ENCODE results near the gene MAT2A. TPM values are rescaled to one million over a fixed set of nuclear protein-coding genes. Genes with fewer than 3 reads are reported as not detected.

MAT2A gene
- total RNA-seq, 2 experiments from 2014 or later, result 276 to 282 TPM

DNA sequence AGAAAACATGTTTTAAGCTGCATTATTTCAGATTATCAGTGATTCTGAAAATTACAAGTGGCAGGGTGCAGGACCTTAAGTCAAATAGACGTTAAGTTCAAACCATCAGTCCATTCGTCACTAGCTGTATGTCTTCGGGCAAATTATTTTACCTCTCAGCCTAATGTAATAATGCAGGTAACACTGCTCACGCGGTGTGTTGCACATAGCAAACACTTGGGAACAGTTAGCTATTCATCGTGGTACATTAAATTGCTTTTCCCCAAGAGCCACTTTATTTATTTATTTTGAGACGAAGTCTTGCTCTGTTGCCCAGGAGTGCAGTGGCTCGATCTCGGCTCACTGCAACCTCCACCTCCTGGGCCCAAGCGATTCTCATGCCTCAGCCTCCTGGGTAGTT lies 10.1 kb downstream of the MAT2A start:
- intact Hi-C loops (cut with micrococcal nuclease), result loop anchor here (10.0 kb wide), 1 partner anchor 224 kb away; the partner anchor contains the start of gene TGOLN2
- Mint-ChIP-seq H3K27me3 (no peaks in the 10 kb centered on the region), H3K4me1 (ENCODE audit: low read depth) (peaks cover 3% of the 10 kb centered on the region), H3K4me3 (no peak overlapping the region), H3K36me3 (ENCODE audit: low read depth) (peaks cover 29% of the 10 kb centered on the region), H3K9me3 (no peaks in the 10 kb centered on the region), H3K27ac (no peak overlapping the region)
- DNase-seq (no peak), ATAC-seq (no peak)
- CTCF ChIA-PET, result interaction anchor here (0.8 to 7.7 kb wide), 8 partner anchors 45 to 249 kb away, joined by 3 to 221 read pairs (median 4); partner anchors contain the start of gene SH2D6
- TF ChIP-seq, protein P1, sequence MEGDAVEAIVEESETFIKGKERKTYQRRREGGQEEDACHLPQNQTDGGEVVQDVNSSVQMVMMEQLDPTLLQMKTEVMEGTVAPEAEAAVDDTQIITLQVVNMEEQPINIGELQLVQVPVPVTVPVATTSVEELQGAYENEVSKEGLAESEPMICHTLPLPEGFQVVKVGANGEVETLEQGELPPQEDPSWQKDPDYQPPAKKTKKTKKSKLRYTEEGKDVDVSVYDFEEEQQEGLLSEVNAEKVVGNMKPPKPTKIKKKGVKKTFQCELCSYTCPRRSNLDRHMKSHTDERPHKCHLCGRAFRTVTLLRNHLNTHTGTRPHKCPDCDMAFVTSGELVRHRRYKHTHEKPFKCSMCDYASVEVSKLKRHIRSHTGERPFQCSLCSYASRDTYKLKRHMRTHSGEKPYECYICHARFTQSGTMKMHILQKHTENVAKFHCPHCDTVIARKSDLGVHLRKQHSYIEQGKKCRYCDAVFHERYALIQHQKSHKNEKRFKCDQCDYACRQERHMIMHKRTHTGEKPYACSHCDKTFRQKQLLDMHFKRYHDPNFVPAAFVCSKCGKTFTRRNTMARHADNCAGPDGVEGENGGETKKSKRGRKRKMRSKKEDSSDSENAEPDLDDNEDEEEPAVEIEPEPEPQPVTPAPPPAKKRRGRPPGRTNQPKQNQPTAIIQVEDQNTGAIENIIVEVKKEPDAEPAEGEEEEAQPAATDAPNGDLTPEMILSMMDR (IDR thresholded peaks at IDR 0.05), result no peak
- POLR2A ChIA-PET, result interaction anchor here (0.9 to 23.8 kb wide), 4 partner anchors 4 to 135 kb away, joined by 3 to 467 read pairs (median 399); partner anchors contain the start of genes CAPG, GGCX, MAT2A and SH2D6

DNA sequence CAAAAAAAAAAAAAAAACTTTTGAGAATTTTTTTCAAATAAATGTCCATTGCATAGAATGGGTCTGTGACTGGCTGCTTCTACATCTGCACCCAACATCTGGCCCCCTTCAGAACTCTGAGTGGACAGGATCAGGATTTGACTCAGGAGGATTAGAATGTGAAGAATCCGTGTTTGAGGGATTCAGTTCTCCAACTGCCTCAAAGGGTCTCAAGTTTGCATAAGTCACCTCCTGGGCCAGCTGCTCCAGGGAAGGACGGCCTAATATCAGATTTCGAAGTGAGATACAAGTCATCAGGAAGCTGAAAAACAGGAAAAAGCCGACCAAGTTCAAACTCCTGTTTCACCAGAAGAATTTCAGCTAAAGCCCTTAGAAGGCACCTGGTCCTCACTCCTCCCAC lies 10.9 kb downstream of the MAT2A start:
- DNase-seq, result no peak
- Mint-ChIP-seq H3K4me1 (ENCODE audit: low read depth) (no peaks in the 10 kb centered on the region), H3K27me3 (no peaks in the 10 kb centered on the region), H3K9me3 (no peaks in the 10 kb centered on the region), H3K36me3 (ENCODE audit: low read depth) (peaks cover 24% of the 10 kb centered on the region), H3K4me3 (no peak overlapping the region), H3K27ac (no peak overlapping the region)
- TF ChIP-seq, protein P1 (IDR thresholded peaks at IDR 0.05), result no peak
- ChIA-PET CTCF (interaction anchor here (1.0 to 7.7 kb wide), 11 partner anchors 9 to 251 kb away, joined by 3 to 221 read pairs (median 8); partner anchors contain the start of genes GGCX, MAT2A and SH2D6), POLR2A (interaction anchor here (0.9 to 23.8 kb wide), 6 partner anchors 5 to 196 kb away, joined by 3 to 467 read pairs (median 168); partner anchors contain the start of genes CAPG, ELMOD3, GGCX and MAT2A)
- intact Hi-C loops (cut with micrococcal nuclease), result loop anchor here (10.0 kb wide), 1 partner anchor 225 kb away; the partner anchor contains the start of gene TGOLN2
- no peak for ATAC-seq

DNA sequence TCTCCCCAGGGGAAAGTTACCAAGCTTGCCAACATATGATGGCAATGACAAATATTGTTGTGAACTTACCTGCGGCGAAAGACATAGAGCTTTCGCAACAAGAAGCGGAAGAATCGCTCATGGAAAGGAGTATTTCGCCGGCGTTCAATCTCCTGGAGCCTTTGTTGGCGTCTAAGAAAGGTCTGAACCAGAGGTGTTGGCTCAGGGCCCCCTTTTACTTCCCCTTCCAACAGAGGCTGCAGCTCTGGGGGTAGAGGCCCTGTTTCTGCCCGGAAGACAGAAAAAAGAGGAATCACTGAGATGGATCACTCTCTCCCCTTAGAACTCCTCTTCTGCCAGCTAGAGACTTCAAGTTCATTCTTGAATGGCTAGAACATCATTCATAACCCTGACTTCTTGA lies 11.5 kb downstream of the MAT2A start:
- ChIA-PET POLR2A (interaction anchor here (0.6 to 23.8 kb wide), 10 partner anchors 6 to 196 kb away, joined by 3 to 467 read pairs (median 4); partner anchors contain the start of genes CAPG, ELMOD3, GGCX and MAT2A), CTCF (interaction anchor here (0.8 to 7.7 kb wide), 18 partner anchors 8 to 251 kb away, joined by 3 to 221 read pairs (median 10); partner anchors contain the start of genes GGCX, MAT2A, SH2D6 and TGOLN2)
- H3K36me3 Mint-ChIP-seq (ENCODE audit: low read depth), result peaks cover 18% of the 10 kb centered on the region
- H3K27ac Mint-ChIP-seq, result no peak overlapping the region
- DNase-seq (no peak), ATAC-seq (no peak)
- intact Hi-C loops (cut with micrococcal nuclease), result no loop called here
- no peaks in the 10 kb centered on the region for H3K27me3 Mint-ChIP-seq
- no peak overlapping the region for H3K4me3 Mint-ChIP-seq
- no peaks in the 10 kb centered on the region for H3K4me1 Mint-ChIP-seq (ENCODE audit: low read depth)
- TF ChIP-seq, protein P1 (IDR thresholded peaks at IDR 0.05), result no peak
- H3K9me3 Mint-ChIP-seq, result no peaks in the 10 kb centered on the region

DNA sequence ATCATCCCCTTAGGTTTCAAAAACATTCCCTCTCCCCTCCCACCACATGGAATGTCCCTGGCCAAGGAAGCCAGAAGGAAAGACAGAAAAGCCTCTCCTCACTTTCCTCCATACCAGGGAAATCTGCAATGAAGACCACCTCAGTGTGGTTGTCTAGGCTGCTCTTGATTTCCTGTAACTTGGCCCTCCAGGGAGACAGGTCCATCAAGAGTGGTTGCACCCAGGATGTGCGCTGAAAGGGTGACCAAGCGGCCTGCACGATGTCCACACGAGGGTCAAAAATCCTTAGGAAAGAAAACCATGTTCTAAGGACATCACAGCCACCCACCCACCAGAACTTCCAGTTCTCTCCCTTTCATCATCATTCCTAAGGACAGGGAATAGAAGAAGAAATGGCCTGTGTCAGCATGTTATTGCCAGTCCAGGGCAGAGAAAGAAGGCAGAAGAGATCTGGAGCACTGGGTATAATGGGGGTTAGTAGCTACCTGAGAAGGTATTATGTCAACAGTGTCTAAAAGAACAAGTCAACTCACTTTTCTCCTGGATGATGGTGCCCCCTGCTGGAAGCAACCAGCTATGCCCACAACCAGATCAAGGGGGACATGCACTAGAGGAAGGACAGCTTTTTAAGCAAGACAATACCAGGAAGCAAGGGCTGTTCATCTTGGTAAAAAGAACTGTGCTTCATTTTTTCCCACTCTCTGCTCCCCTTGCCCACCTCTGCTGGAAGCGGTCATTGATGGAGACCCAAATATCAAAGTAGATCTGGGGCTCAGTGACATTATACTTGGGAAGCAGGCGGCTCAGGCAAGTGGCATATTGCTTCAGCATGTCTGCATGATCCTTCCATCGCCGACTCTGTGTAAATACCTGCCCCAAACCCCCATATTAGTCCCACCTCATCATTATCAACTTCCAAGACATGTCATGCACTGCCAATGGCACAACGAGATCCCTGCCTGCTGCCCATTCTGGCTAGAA lies 13.0 kb downstream of the MAT2A start:
- H3K27me3 Mint-ChIP-seq, result no peaks in the 10 kb centered on the region
- H3K36me3 Mint-ChIP-seq (ENCODE audit: low read depth), result peaks cover 13% of the 10 kb centered on the region
- intact Hi-C loops (cut with micrococcal nuclease), result loop anchor here (1.0 kb wide), 2 partner anchors 132 to 161 kb away; no protein-coding TSS in a partner anchor
- peak; percentile 92 for DNase-seq
- H3K9me3 Mint-ChIP-seq, result no peaks in the 10 kb centered on the region
- CTCF ChIA-PET, result interaction anchor here (0.7 to 7.7 kb wide), 40 partner anchors 7 to 255 kb away, joined by 3 to 221 read pairs (median 8); partner anchors contain the start of genes ELMOD3, GGCX, MAT2A and RETSAT
- peak; percentile 96 for ATAC-seq
- H3K4me1 Mint-ChIP-seq (ENCODE audit: low read depth), result no peaks in the 10 kb centered on the region
- no peak overlapping the region for H3K27ac Mint-ChIP-seq
- POLR2A ChIA-PET, result interaction anchor here (1.0 to 23.8 kb wide), 6 partner anchors 5 to 162 kb away, joined by 3 to 467 read pairs (median 167); partner anchors contain the start of genes CAPG, GGCX, MAT2A and SH2D6
- H3K4me3 Mint-ChIP-seq, result no peak overlapping the region
- TF ChIP-seq, protein P1 (IDR thresholded peaks at IDR 0.05), result peak; percentile 91
